ENCODE measurements around the gene DNASE1.
A peak's percentile ranks its signal among the peaks of the same experiment; 100 is the strongest.
"Not testable (repeated sequence)": the region's sequence is repeated elsewhere in the genome, so short reads cannot be mapped to it uniquely, and the experiment has no call there.

DNASE1 gene
- 9.6 to 68.0 reads per million in 2 experiments for total RNA-seq

- DNase-seq (ENCODE audit: low read depth) = peak; percentile 37
Observed at GRCh38 chr16:3654249-3654991, at the start of gene DNASE1. Gene DNASE1, plus strand, starts transcription at chr16:3654691. Its CDS starts 683 bp downstream, at chr16:3655374.

GRCh38 chr16:3606441-3606840, 48.0 kb upstream of the DNASE1 start:
- DNase-seq (ENCODE audit: low read depth) = no peak

GRCh38 chr16:3607161-3607560, 47.3 kb upstream of the DNASE1 start:
- no peak for DNase-seq (ENCODE audit: low read depth)

- no peak for DNase-seq (ENCODE audit: low read depth)
Observed at GRCh38 chr16:3607634-3608033, 46.9 kb upstream of the DNASE1 start.

- no peak for DNase-seq (ENCODE audit: low read depth)
Observed at GRCh38 chr16:3608069-3608468, 46.4 kb upstream of the DNASE1 start.

- DNase-seq (ENCODE audit: low read depth) = not testable (repeated sequence)
Observed at GRCh38 chr16:3608976-3609375, 45.5 kb upstream of the DNASE1 start.

- DNase-seq (ENCODE audit: low read depth) = no peak
Observed at GRCh38 chr16:3609895-3610697, 44.4 kb upstream of the DNASE1 start.

- DNase-seq (ENCODE audit: low read depth) = no peak
Observed at GRCh38 chr16:3610698-3611145, 43.8 kb upstream of the DNASE1 start.

GRCh38 chr16:3611146-3611975, 43.1 kb upstream of the DNASE1 start, which contains the start of gene SLX4:
Gene SLX4, minus strand, starts transcription at chr16:3611606. Its CDS starts 2,642 bp downstream, at chr16:3608964.
- DNase-seq (ENCODE audit: low read depth) = peak; percentile 84

GRCh38 chr16:3612510-3613466, 41.7 kb upstream of the DNASE1 start:
- no peak for DNase-seq (ENCODE audit: low read depth)

- no peak for DNase-seq (ENCODE audit: low read depth)
Observed at GRCh38 chr16:3618769-3619141, 35.7 kb upstream of the DNASE1 start.

GRCh38 chr16:3623642-3624041, 30.8 kb upstream of the DNASE1 start:
- DNase-seq (ENCODE audit: low read depth) = no peak

GRCh38 chr16:3625331-3625730, 29.2 kb upstream of the DNASE1 start:
- no peak for DNase-seq (ENCODE audit: low read depth)

GRCh38 chr16:3625911-3626732, 28.4 kb upstream of the DNASE1 start:
- no peak for DNase-seq (ENCODE audit: low read depth)

GRCh38 chr16:3637371-3637923, 17.0 kb upstream of the DNASE1 start:
- no peak for DNase-seq (ENCODE audit: low read depth)

GRCh38 chr16:3638916-3639644, 15.4 kb upstream of the DNASE1 start:
- no peak for DNase-seq (ENCODE audit: low read depth)

- no peak for DNase-seq (ENCODE audit: low read depth)
Observed at GRCh38 chr16:3640207-3640606, 14.3 kb upstream of the DNASE1 start.

- DNase-seq (ENCODE audit: low read depth) = no peak
Observed at GRCh38 chr16:3640632-3641501, 13.6 kb upstream of the DNASE1 start.
